Adrenal gland (tissue), 12 donors: ENCODE results near the gene FKTN. TPM values are rescaled to one million over a fixed set of nuclear protein-coding genes. Genes with fewer than 3 reads are reported as not detected.
"Not testable (repeated sequence)": the region's sequence is repeated elsewhere in the genome, so short reads cannot be mapped to it uniquely, and the experiment has no call there.

Source experiments
- DNase-seq, 7 donors: peaks; one replicate each; pipeline ENCODE4 v3.0.0-alpha.2; 2019 to 2020
- H3K27ac ChIP-seq, 5 donors: fragments of 200-600 bp; sonication (generic) in 4 of 5; 1 replicate in 3 of 5; 2 replicates in 2 of 5; pipeline versions ENCODE4 v1.5.1 to v1.8.0; 2016 to 2020; ENCODE audit warnings: mild to moderate bottlenecking in 1 of 5
- H3K27me3 ChIP-seq: fragments of 200-600 bp; 2 replicates; pipeline ENCODE4 v1.8.0; 2021
- H3K36me3 ChIP-seq, 2 donors: fragments of 200-600 bp; replicated peaks in 1 of 2; 1 replicate in 1 of 2; 2 replicates in 1 of 2; pipeline versions ENCODE4 v1.5.1 to v1.8.0; 2018 to 2022
- H3K4me1 ChIP-seq, 2 donors: fragments of 200-600 bp; replicated peaks in 1 of 2; 1 replicate in 1 of 2; 2 replicates in 1 of 2; pipeline versions ENCODE4 v1.5.1 to v1.8.0; 2018 to 2021
- H3K4me3 ChIP-seq, 4 donors: fragments of 200-600 bp; sonication (generic) in 3 of 4; one replicate each; pipeline ENCODE4 v1.5.1; 2016 to 2018
- H3K9me3 ChIP-seq, 3 donors: fragments of 200-600 bp; sonication (generic) in 1 of 3; replicated peaks in 1 of 3; 1 replicate in 2 of 3; 2 replicates in 1 of 3; pipeline versions ENCODE4 v1.5.1 to v1.8.0; 2016 to 2021
- POLR2A ChIP-seq, 2 donors: fragments of 450-650 bp; IDR thresholded peaks; one replicate each; pipeline ENCODE4 v1.6.1; 2017; ENCODE audit warnings: antibody characterized with exemption in 2 of 2, mild to moderate bottlenecking in 2 of 2, moderate library complexity in 1 of 2
- WGBS, 4 donors: extraction: QIAGEN DNeasy Blood & Tissue Kit in 2 of 4; methylation state at CpG; one replicate each; pipeline versions ENCODE4 v1.1.5 to v1.1.7; 2013 to 2017; 5-methylcytosine and 5-hydroxymethylcytosine counted together
- intact Hi-C, 2 donors: fragments of 100-400 bp; cut with DNase I; formaldehyde crosslinking; loops; one replicate each; pipeline versions ENCODE4 v1.14.1 to v1.15.0; 2022 to 2023
- polyA plus RNA-seq, 3 donors: library from polyadenylated mRNA; stranded (reverse); fragments of 200-250 nt in 2 of 3; fragments of 350-450 nt in 1 of 3; fragmentation: Illumina TruSeq in 1 of 3; extraction: RNeasy Lipid Tissue Mini Kit (QIAGEN cat#74804) in 1 of 3; gene quantifications; one replicate each; pipeline ENCODE4 v1.2.3, GENCODE V29; 2013 to 2014
- total RNA-seq, 9 donors: library from RNA; depleted of rRNA in 4 of 9; stranded (reverse); fragments of >200 nt in 4 of 9; fragments of 120-200 nt in 1 of 9; fragmentation: NEBNext Ultra II Directional in 1 of 9; extraction: Animal tissue kit (Norgen Biotek cat#: 25700) in 1 of 9; gene quantifications; one replicate each; pipeline versions ENCODE4 v1.1.0 to v1.2.4, GENCODE V29; 2013 to 2023
- TF ChIP-seq, protein P1 (sequence below), 6 experiments: fragments of 450-650 bp in 4 of 6; fragments of 200-600 bp in 2 of 6; sonication (generic) in 1 of 6; IDR thresholded peaks; 1 replicate in 5 of 6; 2 replicates in 1 of 6; pipeline versions ENCODE4 v1.5.1 to v1.8.0; 2016 to 2021; ENCODE audit warnings: antibody characterized with exemption in 6 of 6, mild to moderate bottlenecking in 2 of 6, moderate library complexity in 1 of 6
- donor health status: healthy with polysubstance abuse.
- donor health status: Bipolar disorder and iron deficiency.
- donor health status: DM: yes; HTN: yes; CAD: no.
- donor health status: DM: no; HTN: no; CAD: no.
- donor health status: DM: no; HTN: no; CAD: no.
- donor health status: DM: yes; HTN: yes; CAD: no.

Gene FKTN
- total and polyA plus RNA-seq, 12 donors = 4.1 to 39.1 (median 15.5) TPM

DNA sequence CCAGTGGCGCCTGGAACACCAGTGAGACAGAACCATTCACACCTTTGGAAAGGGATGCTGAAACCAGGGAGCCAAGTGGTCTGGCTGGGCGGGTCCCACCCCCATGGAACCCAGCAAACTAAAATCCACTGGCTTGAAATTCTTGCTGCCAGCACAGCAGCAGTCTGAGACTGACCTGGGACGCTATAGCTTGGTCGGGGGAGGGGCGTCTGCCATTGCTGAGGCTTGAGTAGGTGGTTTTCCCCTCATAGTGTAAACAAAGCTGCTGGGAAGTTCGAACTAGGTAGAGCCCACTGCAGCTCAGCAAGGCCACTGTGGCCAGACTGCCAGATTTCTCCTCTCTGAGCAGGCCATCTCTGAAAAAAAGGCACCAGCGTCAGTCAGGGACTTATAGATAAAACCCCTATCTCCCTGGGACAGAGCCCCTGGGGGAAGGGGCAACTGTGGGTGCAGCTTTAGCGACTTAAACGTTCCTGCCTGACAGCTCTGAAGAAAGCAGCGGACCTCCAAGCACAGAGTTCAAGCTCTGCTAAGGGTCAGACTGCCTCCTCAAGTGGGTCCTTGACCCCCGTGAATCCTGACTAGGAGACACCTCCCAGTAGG lies 42.0 kb upstream of the FKTN start:
- intact Hi-C loops = no loop called here
- H3K27ac ChIP-seq = no peak overlapping the region
- no peak for TF ChIP-seq POLR2A (IDR thresholded peaks at IDR 0.05)
- TF ChIP-seq, protein P1, sequence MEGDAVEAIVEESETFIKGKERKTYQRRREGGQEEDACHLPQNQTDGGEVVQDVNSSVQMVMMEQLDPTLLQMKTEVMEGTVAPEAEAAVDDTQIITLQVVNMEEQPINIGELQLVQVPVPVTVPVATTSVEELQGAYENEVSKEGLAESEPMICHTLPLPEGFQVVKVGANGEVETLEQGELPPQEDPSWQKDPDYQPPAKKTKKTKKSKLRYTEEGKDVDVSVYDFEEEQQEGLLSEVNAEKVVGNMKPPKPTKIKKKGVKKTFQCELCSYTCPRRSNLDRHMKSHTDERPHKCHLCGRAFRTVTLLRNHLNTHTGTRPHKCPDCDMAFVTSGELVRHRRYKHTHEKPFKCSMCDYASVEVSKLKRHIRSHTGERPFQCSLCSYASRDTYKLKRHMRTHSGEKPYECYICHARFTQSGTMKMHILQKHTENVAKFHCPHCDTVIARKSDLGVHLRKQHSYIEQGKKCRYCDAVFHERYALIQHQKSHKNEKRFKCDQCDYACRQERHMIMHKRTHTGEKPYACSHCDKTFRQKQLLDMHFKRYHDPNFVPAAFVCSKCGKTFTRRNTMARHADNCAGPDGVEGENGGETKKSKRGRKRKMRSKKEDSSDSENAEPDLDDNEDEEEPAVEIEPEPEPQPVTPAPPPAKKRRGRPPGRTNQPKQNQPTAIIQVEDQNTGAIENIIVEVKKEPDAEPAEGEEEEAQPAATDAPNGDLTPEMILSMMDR (IDR thresholded peaks at IDR 0.05) = no peak
- H3K27me3 ChIP-seq = no peaks in the 10 kb centered on the region
- 87 to 94% (median 93%) methylated on average over 4 to 11 of the region's 11 CpGs for WGBS, 4 donors
- H3K36me3 ChIP-seq = no peaks in the 10 kb centered on the region
- DNase-seq = no peak
- H3K4me1 ChIP-seq = no peaks in the 10 kb centered on the region
- H3K9me3 ChIP-seq = no peaks in the 10 kb centered on the region
- no peak overlapping the region for H3K4me3 ChIP-seq

DNA sequence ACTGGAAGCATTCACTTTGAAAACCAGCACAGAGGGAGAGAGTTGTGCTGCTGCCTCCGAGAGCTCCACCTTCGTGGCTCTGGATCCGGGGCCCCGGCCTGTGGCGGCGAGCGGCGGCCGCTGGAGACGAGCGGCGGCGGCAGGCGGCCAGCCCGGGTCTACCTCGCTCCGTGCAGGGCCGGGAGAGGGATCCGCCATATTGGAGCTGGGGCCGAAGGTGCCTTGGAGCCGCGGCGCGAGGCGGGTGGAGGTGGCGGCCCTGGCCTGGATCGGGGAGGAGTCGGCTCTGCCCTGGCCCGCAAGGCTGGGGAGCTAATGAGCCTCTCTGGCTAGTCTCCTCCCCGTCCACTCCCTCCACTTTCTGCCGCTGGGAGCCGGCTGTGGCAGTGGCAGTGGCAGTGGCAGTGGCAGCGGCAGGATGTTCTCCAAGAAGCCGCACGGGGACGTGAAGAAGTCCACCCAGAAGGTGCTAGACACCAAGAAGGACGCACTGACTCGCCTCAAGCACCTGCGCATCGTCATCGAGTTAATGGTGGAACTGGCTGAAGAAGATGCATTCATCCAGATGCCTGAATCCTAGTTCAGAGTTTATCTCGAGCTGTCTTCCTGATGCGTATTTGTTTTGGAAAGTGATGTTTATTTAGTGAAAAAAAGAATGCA lies 38.1 kb upstream of the FKTN start:
- H3K9me3 ChIP-seq, H3K36me3 ChIP-seq, H3K27me3 ChIP-seq, intact Hi-C loops, H3K4me1 ChIP-seq: not testable (repeated sequence)
- 88 to 98% (median 94%) methylated on average over 26 to 43 of the region's 43 CpGs for WGBS, 4 donors
- Histone ChIP-seq H3K4me3 (peak overlapping the region in 1 of 4 donors; percentile 53), H3K27ac (peak overlapping the region in 3 of 5 donors; percentile 54 to 89 (median 81))
- peak in 4 of 7 donors; percentile 3 to 31 (median 26) for DNase-seq

DNA sequence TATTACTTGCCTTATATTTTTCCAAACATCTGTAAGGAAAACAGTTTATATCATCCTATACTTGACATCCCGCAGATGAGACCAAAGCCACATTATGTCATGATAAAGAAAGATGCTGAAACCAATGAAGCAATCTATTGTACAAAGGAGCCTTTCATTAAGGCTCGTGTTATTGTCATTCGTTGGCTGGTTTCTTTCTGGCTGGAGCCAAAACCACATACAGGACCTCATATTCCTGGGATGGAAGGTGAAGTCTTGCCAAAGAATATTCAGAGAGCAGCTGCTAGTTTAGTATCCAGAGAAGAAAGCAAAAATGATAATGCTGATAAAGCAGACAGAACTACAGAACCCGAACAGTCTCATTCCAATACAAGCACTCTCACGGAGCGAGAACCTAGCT lies 36.9 kb upstream of the FKTN start:
- H3K36me3 ChIP-seq, H3K27ac ChIP-seq, H3K27me3 ChIP-seq, H3K4me3 ChIP-seq, H3K9me3 ChIP-seq, DNase-seq, H3K4me1 ChIP-seq, intact Hi-C loops: not testable (repeated sequence)
- 93 to 98% (median 96%) methylated on average over 4 to 6 of the region's 6 CpGs for WGBS, 4 donors

DNA sequence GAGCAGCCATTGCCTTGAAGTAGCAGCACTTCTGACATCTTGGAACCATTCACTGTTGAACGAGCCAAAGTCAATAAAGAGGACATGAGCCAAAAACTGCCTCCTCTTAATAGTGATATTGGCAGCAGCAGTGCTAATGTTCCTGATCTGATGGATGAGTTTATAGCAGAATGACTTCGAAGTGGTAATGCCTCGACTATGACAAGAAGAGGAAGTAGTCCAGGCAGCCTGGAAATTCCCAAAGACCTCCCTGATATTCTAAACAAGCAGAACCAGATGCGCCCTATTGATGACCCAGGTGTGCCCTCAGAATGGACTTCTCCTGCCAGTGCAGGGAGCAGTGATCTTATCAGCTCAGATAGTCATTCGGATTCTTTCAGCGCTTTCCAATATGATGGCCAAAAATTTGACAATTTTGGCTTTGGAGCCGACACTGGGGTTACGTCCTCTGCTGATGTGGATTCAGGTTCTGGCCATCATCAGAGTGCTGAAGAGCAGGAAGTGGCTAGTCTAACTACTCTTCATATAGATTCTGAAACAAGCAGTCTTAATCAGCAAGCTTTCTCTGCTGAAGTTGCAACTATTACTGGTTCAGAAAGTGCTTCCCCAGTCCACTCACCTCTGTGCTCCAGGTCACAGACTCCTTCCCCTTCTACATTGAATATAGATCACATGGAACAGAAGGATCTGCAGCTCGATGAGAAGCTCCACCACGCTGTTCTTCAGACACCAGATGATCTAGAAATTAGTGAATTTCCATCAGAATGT lies 35.1 kb upstream of the FKTN start:
- intact Hi-C loops, H3K4me1 ChIP-seq, DNase-seq, H3K27ac ChIP-seq, H3K27me3 ChIP-seq, H3K36me3 ChIP-seq, H3K9me3 ChIP-seq, H3K4me3 ChIP-seq: not testable (repeated sequence)
- 90 to 95% (median 92%) methylated on average over 8 to 10 of the region's 10 CpGs for WGBS, 4 donors

DNA sequence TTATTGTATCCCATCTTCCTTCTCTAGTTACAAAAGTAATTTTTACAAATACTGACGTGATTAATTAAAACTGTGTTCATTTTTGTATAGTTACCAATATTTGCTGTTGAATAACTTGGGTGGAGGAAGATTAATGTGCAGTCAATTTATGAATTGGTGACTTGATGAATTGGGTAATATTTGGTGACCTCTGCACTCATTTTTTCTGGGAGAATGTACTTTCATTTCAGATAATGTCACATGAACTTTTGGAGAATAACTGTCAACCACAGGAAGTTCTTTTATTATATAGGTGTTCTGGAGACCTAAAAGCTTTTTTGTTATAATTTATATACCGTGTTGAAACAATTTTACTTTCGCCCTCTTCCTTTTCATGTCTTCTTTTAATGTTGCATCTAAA lies 26.4 kb upstream of the FKTN start:
- WGBS, 4 donors = 72 to 79% (median 75%) methylated on average over 3 of the region's 3 CpGs
- DNase-seq = no peak
- H3K27me3 ChIP-seq = no peaks in the 10 kb centered on the region
- no peaks in the 10 kb centered on the region for H3K36me3 ChIP-seq
- H3K27ac ChIP-seq = no peak overlapping the region
- no peak overlapping the region for H3K4me3 ChIP-seq
- TF ChIP-seq, protein P1 (IDR thresholded peaks at IDR 0.05) = no peak
- TF ChIP-seq POLR2A (IDR thresholded peaks at IDR 0.05) = no peak
- no peaks in the 10 kb centered on the region for H3K9me3 ChIP-seq
- intact Hi-C loops = no loop called here
- H3K4me1 ChIP-seq = no peaks in the 10 kb centered on the region
